Mesothelial cell of epicardium (in vitro differentiated cells): Measurements from ENCODE around the gene UBAP2L. TPM values are rescaled to one million over a fixed set of nuclear protein-coding genes. Genes with fewer than 3 reads are reported as not detected.
"Not testable (repeated sequence)": the region's sequence is repeated elsewhere in the genome, so short reads cannot be mapped to it uniquely, and the experiment has no call there.

ENCODE experiments used
- DNase-seq, 2 experiments: peaks; one replicate each; pipeline ENCODE4 v3.0.0; 2021; ENCODE audit warnings: low spot score in 2 of 2; ENCODE audit not compliant: unreplicated experiment in 2 of 2
- H3K27ac Mint-ChIP-seq: 2 replicates; pipeline ENCODE4 v1.8.0; 2021; ENCODE audit warnings: mixed read lengths
- H3K27me3 Mint-ChIP-seq: 2 replicates; pipeline ENCODE4 v1.8.0; 2021; ENCODE audit warnings: low read depth, mixed read lengths
- H3K36me3 Mint-ChIP-seq: 2 replicates; pipeline ENCODE4 v1.8.0; 2021; ENCODE audit warnings: mixed read lengths
- H3K4me1 Mint-ChIP-seq: 2 replicates; pipeline ENCODE4 v1.8.0; 2021; ENCODE audit warnings: mixed read lengths
- H3K4me3 Mint-ChIP-seq: 2 replicates; pipeline ENCODE4 v1.8.0; 2021; ENCODE audit warnings: mild to moderate bottlenecking, moderate library complexity, mixed read lengths
- H3K9me3 Mint-ChIP-seq: 2 replicates; pipeline ENCODE4 v1.8.0; 2021; ENCODE audit warnings: mixed read lengths
- total RNA-seq: library from RNA; stranded (reverse); gene quantifications from 3 replicates; pipeline ENCODE4 v1.2.1, GENCODE V29; 2021
- TF ChIP-seq, protein P1 (sequence below): fragments of 200-600 bp; sonication (generic); IDR thresholded peaks from one replicate; pipeline ENCODE4 v1.5.0; 2021; ENCODE audit warnings: antibody characterized with exemption; ENCODE audit not compliant: unreplicated experiment

The UBAP2L gene
- total RNA-seq, 1 donor from 2014 or later, result 265 TPM

DNA sequence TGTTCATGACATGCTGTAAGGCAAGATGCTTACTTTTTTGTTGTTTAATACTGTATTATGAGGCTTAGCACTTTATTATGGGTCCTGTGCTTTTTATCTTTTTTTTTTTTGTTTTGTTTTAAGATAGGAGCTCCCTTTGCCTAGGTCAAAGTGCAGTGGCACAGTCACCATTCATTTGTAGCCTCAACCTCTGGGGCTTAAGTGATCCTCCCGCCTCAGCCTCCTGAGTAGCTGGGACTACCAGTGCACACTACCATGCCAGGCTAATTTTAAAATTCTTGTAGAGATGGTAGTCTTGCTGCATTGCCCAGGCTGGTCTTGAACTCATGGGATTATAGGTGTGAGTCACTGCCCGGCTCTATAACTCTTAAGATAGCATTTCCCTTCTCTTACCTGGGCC, 4.6 kb downstream of the UBAP2L start:
- Mint-ChIP-seq H3K27me3 (no peaks in the 10 kb centered on the region), H3K9me3 (no peaks in the 10 kb centered on the region), H3K36me3 (peaks cover 34% of the 10 kb centered on the region), H3K4me1 (peaks cover 30% of the 10 kb centered on the region), H3K27ac (no peak overlapping the region), H3K4me3 (no peak overlapping the region)
- no peak for DNase-seq
- TF ChIP-seq, protein P1, sequence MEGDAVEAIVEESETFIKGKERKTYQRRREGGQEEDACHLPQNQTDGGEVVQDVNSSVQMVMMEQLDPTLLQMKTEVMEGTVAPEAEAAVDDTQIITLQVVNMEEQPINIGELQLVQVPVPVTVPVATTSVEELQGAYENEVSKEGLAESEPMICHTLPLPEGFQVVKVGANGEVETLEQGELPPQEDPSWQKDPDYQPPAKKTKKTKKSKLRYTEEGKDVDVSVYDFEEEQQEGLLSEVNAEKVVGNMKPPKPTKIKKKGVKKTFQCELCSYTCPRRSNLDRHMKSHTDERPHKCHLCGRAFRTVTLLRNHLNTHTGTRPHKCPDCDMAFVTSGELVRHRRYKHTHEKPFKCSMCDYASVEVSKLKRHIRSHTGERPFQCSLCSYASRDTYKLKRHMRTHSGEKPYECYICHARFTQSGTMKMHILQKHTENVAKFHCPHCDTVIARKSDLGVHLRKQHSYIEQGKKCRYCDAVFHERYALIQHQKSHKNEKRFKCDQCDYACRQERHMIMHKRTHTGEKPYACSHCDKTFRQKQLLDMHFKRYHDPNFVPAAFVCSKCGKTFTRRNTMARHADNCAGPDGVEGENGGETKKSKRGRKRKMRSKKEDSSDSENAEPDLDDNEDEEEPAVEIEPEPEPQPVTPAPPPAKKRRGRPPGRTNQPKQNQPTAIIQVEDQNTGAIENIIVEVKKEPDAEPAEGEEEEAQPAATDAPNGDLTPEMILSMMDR, result no peak

DNA sequence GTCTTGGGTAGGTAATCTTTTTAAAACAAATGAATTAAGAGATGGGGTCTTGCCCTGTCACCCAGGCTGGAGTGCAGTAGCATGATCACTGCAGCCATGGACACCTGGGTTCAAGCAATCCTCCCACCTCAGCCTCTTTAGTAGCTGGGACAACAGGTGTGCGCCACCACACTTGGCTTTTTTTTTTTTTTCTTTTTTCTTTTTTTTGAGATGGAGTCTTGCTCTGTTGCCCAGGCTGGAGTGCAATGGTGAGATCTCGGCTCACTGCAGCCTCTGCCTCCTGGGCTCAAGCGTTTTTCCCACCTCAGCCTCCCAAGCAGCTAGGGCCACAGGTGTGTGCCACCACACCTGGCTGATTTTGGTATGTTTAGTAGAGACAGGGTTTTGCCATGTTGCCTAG, 10.4 kb downstream of the UBAP2L start:
- not testable (repeated sequence) for DNase-seq

DNA sequence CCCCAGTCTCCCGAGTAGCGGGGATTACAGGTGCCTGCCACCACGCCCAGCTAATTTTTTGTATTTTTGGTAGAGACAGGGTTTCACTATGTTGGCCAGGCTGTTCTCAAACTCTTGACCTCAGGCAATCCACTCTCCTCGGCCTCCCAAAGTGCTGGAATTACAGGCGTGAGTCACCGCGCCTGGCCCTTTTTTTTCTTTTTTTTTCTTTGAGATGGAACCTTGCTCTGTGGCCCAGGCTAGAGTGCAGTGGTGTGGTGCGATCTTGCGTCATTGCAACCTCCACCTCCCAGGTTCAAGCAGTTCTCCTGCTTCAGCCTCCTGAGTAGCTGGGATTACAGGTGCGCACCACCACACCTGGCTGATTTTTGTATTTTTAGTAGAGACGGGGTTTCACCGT, 12.4 kb downstream of the UBAP2L start:
- not testable (repeated sequence) for H3K27ac Mint-ChIP-seq, H3K9me3 Mint-ChIP-seq

More for the DNA sequence above, 10.4 kb downstream of the UBAP2L start:
- H3K4me3 Mint-ChIP-seq, H3K27me3 Mint-ChIP-seq, H3K4me1 Mint-ChIP-seq, H3K27ac Mint-ChIP-seq, H3K9me3 Mint-ChIP-seq: not testable (repeated sequence)
- H3K36me3 Mint-ChIP-seq, result peaks cover 61% of the 10 kb centered on the region

DNA sequence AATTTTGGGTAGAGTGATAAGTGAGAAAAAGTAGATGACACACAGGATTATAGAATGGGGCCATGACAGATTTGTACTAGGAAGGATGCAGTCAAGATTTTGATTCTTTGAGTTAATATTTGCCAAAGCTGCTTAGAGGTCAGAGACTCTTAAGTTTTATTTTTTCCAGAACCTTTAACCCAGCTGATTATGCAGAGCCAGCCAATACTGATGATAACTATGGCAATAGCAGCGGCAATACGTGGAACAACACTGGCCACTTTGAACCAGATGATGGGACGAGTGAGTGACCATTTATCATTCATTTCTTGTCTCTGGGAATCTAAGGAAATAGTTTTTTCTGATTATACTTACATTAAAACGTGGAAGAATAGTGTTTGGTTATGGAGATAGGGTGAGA, 16.1 kb downstream of the UBAP2L start:
- Mint-ChIP-seq H3K9me3 (no peaks in the 10 kb centered on the region), H3K36me3 (peaks cover 50% of the 10 kb centered on the region), H3K4me3 (no peak overlapping the region), H3K4me1 (peaks cover 6% of the 10 kb centered on the region), H3K27me3 (no peaks in the 10 kb centered on the region), H3K27ac (no peak overlapping the region)
- DNase-seq, result no peak
- TF ChIP-seq, protein P1, result no peak

More for the DNA sequence above, 12.4 kb downstream of the UBAP2L start:
- H3K4me1 Mint-ChIP-seq, H3K27me3 Mint-ChIP-seq, DNase-seq, H3K4me3 Mint-ChIP-seq: not testable (repeated sequence)
- peaks cover 64% of the 10 kb centered on the region for H3K36me3 Mint-ChIP-seq

DNA sequence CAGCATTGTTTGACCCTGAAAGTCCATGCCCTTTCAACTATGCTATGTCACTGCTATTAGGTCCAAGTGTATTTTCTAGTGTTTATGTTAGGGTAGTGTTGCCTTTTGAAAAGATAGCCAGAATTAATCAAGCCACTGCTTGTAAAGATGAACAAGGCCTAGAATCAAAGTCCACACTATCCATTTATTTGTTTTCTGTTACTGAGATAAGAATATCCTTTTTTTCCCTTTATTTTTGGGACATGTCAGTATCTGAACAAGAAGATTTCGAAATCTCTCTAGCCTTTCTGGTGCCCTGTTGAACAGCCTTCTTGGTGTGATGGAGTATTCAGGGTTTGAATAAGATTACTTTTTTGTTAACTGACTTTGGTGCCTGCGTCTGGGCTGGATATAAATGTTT, 16.7 kb downstream of the UBAP2L start:
- Mint-ChIP-seq H3K4me1 (peaks cover 6% of the 10 kb centered on the region), H3K4me3 (no peak overlapping the region), H3K27me3 (no peaks in the 10 kb centered on the region), H3K36me3 (peaks cover 50% of the 10 kb centered on the region), H3K27ac (no peak overlapping the region), H3K9me3 (no peaks in the 10 kb centered on the region)
- no peak for DNase-seq
- TF ChIP-seq, protein P1, result no peak

DNA sequence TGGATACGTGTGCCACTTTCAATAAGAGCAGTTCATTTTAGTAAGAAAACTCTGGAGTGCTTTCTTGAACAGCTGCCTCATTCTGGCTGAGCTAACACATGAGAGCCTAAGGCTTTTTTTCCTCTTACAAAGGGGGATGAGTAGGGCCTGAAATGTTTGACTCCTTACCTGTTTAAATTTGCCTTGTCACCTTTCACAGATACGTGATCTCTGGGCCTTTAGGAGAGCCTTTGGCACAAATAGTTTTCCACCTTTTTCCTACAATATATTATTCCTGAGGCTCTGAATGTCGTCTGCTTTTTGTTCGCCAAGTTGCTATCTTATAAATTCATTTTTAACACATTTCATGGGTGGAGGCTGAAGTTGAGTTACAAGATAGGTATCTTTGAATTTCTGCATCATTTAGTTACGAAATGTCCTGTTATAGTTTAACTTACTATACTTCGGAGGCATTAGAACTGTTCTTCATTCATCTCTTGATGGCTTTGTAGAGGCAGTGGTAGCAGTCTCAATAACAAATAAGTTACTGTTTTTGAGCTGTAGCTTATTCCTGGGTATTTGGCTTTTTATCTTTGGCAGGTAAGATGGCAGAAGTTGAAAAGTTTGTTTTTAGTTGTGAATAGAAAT, 17.2 kb downstream of the UBAP2L start:
- H3K4me3 Mint-ChIP-seq, result no peak overlapping the region
- no peaks in the 10 kb centered on the region for H3K27me3 Mint-ChIP-seq
- TF ChIP-seq, protein P1, result no peak
- no peak overlapping the region for H3K27ac Mint-ChIP-seq
- no peak for DNase-seq
- peaks cover 55% of the 10 kb centered on the region for H3K36me3 Mint-ChIP-seq
- H3K9me3 Mint-ChIP-seq, result no peaks in the 10 kb centered on the region
- H3K4me1 Mint-ChIP-seq, result peaks cover 6% of the 10 kb centered on the region

DNA sequence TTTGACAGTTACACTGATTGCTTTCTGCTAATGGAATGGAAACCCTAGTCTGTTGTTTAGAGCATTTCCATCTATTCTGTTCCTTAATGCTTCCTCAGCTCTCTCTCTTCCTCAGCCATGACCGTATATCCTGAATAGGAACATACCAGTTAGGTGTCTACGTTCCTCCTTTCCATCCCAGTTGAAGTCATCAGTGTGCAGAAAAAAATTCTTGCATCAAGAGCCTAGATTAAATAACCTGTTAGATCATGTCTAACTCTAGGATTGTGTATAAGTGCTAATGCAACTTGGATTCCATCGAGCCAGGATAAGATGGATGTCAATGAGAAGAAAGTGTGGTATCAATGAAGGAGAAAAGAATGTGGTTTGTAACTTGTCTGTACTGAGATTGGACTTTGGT, 18.7 kb downstream of the UBAP2L start:
- TF ChIP-seq, protein P1, result no peak
- Mint-ChIP-seq H3K27me3 (no peaks in the 10 kb centered on the region), H3K4me1 (peaks cover 6% of the 10 kb centered on the region), H3K36me3 (peaks cover 58% of the 10 kb centered on the region), H3K4me3 (no peak overlapping the region), H3K27ac (no peak overlapping the region), H3K9me3 (no peaks in the 10 kb centered on the region)
- no peak for DNase-seq
